CD4-positive, alpha-beta T cell treated with Interleukin-6 for 4 hours (primary cell): ENCODE measurements around the gene MRPL11.
A peak's percentile ranks its signal among the peaks of the same experiment; 100 is the strongest.

Experiments used
- DNase-seq: peaks from one replicate; pipeline ENCODE4 v3.0.0-alpha.2; 2020; ENCODE audit warnings: mixed read lengths

The MRPL11 gene

DNA sequence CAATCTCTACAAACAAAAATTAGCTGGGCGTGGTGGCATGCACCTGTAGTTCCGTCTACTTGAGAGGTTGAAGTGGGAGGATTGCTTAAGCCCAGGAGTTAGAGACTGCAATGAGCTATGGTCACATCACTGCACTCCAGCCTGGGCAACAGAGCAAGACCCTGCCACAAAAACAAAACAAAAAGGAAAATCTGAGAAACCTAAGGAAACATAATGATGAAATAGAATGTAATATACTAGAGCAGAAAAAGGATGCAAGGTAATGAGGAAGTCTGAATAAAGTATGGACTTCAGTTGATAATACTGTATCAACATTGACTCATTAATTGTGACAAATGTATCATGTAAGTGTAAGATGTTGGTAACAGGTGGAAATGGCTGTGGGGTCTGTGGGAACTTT lies 9.7 kb downstream of the MRPL11 start:
- DNase-seq, result no peak

GRCh38 chr11:66426314-66426713 lies 12.3 kb downstream of the MRPL11 start:
- DNase-seq, result no peak

DNA sequence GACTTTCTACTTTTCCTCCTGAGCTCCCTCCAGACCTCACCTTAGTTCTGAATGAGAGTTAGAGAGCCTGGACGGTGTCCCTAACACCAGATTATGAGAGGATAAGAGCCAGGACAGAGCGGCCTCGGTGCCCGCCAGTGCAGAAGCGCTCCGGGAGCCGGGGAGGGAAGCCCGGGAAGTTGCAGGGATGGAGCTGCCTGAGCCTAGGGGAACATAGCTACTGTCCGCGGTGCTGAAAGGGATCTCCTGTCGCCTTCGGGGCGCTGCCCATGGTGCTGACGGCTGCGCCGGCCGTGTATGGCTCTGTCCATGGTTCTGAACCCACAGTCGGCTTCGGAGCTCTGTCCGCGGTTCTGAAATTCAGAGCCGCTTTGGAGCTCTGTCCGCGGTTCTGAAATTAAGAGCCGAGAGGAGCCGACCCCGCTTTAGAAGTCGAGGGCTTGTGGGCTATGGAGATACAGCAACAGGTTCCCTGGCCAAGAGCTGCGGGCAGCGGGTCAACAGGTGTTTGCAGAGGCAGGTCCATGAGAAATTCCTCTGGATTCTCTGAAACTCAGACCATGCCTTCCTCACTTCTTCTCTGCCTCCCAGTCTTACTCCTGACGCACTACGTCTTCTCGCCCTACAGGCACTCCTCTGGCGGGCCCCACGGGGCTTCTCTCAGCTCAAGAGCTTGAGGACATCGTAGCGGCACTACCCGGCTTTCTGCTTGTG lies 17.0 kb downstream of the MRPL11 start:
- DNase-seq, result peak; percentile 86

DNA sequence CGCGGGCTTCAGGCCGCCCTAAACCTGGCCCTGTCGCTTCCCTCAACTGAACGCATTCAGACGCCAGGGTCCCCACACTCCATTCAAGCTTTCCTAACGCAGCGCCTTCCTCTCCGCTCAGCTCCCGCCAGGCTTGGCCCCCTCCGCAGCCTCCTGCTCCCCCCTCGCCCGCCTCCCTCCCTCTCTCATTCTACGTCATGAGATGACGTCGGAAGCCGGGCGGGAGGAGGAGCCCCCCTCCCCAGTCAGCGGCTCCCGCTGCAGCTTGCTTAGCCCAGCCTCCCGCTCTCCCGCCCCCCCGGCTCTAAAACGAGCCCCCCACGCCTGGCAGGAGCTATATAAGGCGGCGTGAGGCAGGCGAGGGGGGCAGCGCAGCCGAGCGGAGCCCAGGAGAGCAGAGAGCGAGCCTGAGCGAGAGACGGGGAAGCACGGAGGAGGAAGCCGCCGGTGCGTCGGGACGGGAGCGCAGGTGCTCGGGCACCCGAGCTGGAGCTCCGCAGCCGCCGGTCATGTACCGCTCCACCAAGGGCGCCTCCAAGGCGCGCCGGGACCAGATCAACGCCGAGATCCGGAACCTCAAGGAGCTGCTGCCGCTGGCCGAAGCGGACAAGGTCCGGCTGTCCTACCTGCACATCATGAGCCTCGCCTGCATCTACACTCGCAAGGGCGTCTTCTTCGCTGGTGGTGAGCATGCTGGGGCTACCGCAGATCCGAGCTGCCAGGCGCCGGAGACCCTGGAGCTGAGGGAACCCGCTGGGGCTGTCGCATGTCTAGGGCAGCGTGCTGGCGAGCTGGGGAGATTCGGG lies 17.8 kb downstream of the MRPL11 start, which contains the start of gene NPAS4:
Gene NPAS4, plus strand, starts transcription at position 365 of the 806 bp plus-strand sequence. Its CDS starts 145 bp downstream, at position 510.
- no peak for DNase-seq

DNA sequence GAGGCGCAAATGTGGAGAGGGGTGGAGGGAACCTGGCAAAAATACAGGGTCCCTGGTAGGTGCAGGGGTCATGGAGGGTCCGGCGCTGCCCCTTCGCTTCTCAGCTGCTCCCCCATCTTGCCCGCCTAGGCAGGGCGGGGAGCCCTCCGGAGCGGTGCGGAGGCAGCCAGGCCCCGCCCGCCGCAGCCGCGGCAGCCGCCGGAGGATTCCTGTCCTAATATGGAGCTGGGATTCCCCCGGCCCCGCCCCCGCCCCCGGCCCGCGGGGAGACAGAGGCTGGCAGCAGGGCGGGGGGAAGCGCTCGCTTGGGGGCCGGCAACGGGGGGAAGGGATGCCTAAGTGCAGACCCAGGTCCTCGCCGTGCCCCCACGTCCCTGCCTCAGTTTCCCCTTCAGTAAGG lies 18.8 kb downstream of the MRPL11 start:
- DNase-seq, result no peak

DNA sequence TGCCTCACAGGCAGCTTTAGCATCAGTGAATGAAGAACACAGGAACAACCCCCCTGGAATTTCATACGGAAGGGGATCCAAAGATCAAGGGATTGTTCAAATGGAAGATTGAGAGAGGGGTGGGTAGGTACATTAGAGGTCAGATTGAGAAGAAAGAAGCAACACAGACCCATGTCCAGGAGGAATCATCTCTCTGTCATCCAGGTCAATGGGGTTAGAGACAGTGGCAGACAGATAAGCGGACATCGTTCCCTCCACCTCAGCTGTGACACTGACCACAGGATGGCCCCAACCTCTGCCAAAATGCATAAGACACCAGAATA lies 19.7 kb downstream of the MRPL11 start:
- no peak for DNase-seq

GRCh38 chr11:66418168-66418985 lies 20.3 kb downstream of the MRPL11 start:
- peak; percentile 56 for DNase-seq

- DNase-seq, result no peak
These were observed 21.6 kb downstream of the MRPL11 start for GRCh38 chr11:66417000-66417399.

GRCh38 chr11:66415423-66415822 lies 23.2 kb downstream of the MRPL11 start:
- no peak for DNase-seq

GRCh38 chr11:66414120-66414934 lies 24.3 kb downstream of the MRPL11 start:
- DNase-seq, result no peak

DNA sequence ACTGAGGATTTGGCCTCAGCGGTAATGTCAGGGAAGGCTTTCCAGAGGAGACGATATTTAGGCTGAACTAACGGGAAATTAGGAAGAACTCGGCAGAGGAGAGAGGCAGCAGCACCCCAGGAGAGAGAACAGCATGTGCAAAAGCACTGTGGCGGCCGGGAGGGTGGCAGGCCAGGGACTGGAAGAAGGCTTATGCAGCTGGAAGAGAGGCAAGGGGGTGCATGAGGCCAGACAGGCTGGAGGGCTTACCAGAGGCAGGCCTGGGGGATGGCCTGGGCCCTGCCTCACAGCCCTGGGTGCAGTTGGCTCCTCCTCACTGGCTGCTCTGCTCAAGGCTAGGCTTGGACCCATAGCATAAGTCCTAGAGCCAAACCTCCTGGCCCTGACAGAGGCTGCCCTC lies 25.5 kb downstream of the MRPL11 start:
- no peak for DNase-seq

GRCh38 chr11:66412110-66412509 lies 26.5 kb downstream of the MRPL11 start:
- DNase-seq, result no peak

DNA sequence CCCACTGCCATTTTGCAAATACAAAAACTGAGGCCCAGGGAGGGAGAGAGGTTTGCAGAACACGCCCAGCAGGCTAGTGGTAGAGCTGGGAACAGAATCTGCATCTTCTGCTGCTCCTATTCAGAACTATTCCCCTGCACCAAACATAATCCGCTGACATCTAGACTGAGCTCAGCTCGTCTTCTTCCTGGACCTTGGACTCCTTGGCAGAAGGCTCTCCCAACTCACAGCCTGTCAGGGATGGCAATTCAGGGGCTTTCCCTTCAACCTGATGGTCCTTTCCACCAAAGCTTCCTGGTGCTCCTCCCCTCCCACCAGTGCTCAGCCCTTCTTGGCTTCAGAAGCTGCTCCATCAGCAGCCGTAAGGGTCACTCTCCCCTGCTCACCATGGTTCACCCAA lies 27.3 kb downstream of the MRPL11 start:
- DNase-seq, result no peak

DNA sequence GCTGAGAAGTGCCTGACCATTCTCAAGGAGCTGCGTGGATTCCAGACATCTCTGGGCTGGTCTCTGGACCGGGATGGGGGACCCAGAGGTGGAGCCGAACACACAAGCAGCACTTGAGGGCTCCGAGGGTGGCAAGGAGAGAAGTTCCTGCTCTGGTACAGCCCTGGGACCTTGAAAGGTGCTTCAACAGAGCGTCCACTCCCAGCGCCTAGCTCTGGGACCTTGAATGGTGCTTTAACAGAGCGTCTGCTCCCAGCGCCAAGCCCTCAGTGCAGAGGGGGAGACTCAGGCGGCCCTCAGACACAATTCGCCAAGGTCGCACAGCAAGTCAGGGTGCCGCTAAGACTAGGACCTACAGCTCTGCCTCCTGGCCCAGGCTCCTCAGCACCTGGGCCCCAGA lies 28.5 kb downstream of the MRPL11 start:
- no peak for DNase-seq

DNA sequence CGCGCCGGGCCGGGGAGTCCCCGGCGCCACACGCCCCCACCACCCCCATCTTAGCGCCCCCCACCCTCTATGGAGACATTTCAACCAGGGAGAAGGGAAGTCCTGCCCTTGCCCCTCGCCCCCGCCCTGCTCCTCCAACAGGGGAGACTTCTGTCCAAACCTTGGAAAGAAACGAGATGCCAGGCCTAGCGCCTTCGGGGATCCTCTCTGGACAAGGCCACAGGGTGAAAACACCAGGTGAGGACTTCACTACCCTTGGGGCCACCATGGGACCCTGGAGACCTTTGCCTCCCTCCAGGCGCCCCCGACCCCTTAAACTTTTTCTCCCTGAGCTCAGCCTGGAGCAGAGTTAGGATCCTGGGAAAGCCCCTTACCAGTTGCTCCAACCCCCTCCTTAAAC lies 29.4 kb downstream of the MRPL11 start:
- no peak for DNase-seq

- peak; percentile 93 for DNase-seq
These were observed 30.0 kb downstream of the MRPL11 start for GRCh38 chr11:66408488-66409214.

GRCh38 chr11:66407651-66408050 lies 31.0 kb downstream of the MRPL11 start:
- DNase-seq, result no peak

DNA sequence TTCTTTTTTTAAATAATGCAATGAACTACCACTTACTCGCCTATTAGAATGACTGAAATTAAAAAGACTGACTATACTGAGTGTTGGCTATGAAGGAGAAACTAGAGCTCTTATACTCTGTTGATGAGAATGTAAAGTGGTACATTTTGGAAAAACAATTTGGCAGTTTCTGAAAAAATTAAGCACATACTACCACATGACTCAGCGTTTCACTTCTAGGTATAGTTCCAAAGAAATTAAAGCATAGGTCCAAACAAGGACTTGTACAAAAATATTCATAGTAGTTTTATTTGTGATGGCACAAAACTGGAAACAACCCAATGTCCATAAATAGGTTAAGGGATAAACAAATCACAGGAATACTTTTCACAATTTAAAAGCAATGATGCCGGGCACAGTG lies 44.7 kb downstream of the MRPL11 start:
- DNase-seq, result no peak

DNA sequence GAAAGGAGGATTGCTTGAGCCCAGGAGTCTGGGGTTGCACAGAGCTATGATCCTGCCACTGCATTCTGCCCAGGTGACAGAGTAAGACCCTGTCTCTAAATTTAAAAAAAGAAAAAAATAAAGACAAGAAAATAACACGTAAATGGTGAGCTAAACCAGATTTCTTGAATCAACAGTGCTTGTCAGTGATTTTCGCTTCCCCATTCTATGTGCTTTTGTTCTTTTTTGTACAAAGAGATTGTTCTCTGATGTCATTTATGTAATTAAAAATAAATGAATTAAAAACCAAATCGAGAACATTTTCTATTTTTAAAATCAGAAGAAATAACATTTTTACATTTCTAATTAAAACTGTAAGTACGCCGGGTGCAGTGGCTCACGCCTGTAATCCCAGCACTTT lies 47.3 kb downstream of the MRPL11 start:
- DNase-seq, result no peak

GRCh38 chr11:66388780-66389386 lies 49.8 kb downstream of the MRPL11 start:
- peak; percentile 80 for DNase-seq
